GM12874 (cell line): ENCODE results near the gene NLRX1.

Experiments
- TF ChIP-seq, protein P1 (sequence below): IDR thresholded peaks from 2 replicates; pipeline ENCODE4 v1.5.1; 2011; ENCODE audit warnings: low read depth, mild to moderate bottlenecking, control low read depth, low read length, moderate library complexity; ENCODE audit not compliant: insufficient read depth

NLRX1 gene

DNA sequence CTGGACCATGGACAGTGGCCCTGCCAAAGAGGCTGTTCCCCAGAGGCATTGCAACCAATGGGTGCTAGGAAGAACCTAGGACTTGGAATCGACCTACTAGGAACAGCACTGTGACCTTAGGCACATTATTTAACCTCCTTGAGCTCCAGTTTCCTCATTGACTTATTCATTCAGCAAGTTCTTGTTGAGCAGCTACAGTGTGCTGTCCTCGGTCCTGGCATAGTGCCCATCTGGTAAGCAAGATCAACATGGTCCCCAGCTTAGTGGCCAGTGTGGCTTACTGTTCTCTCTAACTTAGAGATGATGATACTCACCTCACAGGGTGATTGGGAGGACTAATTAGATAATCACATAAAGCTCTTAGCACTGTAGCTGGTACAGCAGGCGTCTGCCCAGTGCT, 11.5 kb upstream of the NLRX1 start:
- TF ChIP-seq, protein P1, sequence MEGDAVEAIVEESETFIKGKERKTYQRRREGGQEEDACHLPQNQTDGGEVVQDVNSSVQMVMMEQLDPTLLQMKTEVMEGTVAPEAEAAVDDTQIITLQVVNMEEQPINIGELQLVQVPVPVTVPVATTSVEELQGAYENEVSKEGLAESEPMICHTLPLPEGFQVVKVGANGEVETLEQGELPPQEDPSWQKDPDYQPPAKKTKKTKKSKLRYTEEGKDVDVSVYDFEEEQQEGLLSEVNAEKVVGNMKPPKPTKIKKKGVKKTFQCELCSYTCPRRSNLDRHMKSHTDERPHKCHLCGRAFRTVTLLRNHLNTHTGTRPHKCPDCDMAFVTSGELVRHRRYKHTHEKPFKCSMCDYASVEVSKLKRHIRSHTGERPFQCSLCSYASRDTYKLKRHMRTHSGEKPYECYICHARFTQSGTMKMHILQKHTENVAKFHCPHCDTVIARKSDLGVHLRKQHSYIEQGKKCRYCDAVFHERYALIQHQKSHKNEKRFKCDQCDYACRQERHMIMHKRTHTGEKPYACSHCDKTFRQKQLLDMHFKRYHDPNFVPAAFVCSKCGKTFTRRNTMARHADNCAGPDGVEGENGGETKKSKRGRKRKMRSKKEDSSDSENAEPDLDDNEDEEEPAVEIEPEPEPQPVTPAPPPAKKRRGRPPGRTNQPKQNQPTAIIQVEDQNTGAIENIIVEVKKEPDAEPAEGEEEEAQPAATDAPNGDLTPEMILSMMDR = no peak

DNA sequence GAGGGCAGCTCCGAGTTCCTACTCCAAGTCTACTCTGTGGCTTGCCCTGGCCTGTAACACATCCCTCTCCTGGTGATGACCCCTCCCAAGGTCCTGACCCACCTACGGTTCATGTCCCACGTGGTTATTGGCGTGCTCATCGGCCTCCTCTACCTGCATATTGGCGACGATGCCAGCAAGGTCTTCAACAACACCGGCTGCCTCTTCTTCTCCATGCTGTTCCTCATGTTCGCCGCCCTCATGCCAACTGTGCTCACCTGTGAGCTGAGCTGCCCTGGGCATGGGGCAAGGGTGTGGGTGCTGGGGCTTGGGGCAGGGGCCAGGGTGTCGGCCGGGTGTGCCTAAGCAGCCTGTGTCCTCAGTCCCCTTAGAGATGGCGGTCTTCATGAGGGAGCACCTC, 10.1 kb upstream of the NLRX1 start:
- TF ChIP-seq, protein P1 = no peak

DNA sequence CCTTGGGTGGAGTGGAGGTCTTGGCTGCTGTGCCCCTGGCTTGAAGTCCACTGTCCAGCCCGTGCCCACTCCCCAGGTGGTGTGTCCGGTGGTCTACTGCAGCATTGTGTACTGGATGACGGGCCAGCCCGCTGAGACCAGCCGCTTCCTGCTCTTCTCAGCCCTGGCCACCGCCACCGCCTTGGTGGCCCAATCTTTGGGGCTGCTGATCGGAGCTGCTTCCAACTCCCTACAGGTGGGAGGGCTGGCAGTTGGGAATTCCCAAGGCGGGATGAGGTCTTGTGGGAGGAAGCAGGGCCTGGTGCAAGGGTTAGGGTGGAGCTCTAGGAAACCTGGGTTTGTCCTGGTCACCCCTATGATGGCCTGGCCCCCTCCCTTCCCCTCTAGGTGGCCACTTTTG, 8.4 kb upstream of the NLRX1 start:
- TF ChIP-seq, protein P1 = no peak

- TF ChIP-seq, protein P1 = no peak
These were observed 6.7 kb upstream of the NLRX1 start for GRCh38 chr11:119161871-119162270.

DNA sequence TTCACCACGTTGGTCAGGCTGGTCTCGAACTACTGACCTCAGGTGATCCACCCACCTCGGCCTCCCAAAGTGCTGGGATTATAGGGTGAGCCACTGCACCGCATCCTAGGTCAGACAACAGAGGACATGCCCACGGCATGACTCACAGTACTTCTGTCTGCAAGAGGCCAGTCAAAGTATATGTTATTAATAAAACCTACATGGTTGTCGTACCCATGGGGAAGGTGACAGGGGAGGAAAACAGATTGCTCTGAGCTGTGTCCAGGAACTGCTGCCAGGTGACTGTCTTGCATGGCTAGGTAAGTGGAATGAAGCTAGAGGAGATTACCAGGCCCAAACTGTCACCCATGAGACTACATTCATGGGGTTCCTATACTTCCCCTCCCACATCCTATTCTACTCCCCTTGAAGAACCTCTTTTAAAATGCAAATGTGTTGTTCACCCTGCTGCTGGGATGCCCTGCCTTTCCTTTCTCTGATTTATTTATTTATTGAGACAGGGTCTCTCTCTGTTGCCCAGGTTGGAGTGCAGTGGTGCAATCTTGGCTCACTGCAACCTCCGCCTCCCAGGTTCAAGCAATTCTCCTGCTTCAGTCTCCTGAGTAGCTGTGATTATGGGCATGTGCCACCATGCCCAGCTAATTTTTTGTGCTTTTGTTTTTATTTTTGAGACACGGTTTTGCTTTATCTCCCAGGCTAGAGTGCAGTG, 2.0 kb upstream of the NLRX1 start:
- TF ChIP-seq, protein P1 = no peak

DNA sequence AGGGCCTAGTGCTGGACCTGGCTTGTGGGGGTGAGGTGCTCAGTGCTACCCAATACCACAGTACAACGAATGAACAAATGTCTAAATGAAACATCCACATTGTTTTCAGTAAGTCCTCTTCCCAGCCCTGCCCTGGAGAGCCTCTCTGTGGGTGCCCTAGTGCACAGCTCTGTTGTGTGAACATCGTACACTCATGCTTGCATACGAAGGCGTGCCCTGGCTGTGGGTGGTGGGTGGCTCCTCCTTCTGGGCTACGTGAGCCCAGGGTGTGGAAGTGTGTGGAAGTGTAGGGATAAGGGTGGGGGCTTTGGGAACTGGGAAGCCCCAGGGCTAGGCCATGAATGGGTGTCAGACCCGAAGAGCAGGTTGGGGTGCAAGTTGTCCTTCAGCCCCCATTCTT, 592 bp upstream of the NLRX1 start:
- TF ChIP-seq, protein P1 = no peak

DNA sequence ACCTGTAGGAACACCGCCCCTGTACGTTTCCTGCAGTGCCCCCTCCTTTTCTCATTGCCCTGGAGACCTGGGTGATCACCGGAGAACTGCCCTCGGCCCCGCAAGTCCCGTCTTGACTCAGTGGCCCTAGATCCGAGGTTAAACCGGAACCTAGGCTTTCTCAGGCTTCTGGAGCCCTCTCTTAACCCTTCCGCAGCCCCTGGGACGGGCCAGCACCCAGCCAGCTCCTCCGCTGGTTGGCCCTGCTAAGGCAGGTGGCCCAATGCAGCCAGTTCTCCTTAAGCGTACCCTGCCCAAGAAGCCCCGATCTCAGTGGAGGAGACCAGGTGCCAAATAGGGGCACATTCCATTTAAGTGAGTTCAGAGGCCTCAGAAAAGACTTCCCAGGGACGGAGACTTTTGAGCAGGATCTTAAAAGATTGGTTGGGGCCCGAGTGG, 776 bp downstream of the NLRX1 start:
- TF ChIP-seq, protein P1 = no peak

- TF ChIP-seq, protein P1 = no peak
These were observed 4.0 kb downstream of the NLRX1 start for GRCh38 chr11:119172513-119172912.
